K562 (cell line): Measurements from ENCODE around the gene PTGER3. TPM values are rescaled to one million over a fixed set of nuclear protein-coding genes. Genes with fewer than 3 reads are reported as not detected.

Source experiments
- ATAC-seq: fragments of 200-7000 bp; cut with Tn5 transposase; 3 replicates; pipeline ENCODE4 v1.9.1; 2020; ENCODE audit warnings: moderate library complexity
- BruUV-seq: library from RNA; stranded (reverse); fragments of 400-500 nt; replicated peaks from 2 replicates; lab custom pipeline; 2021; lab: Mats Ljungman, UMichigan
- CTCF ChIA-PET: fragments of 300-600 bp; formaldehyde crosslinking; extraction: SDS; loops from one replicate; lab custom pipeline; 2021; ENCODE audit warnings: low intra/inter-chr PET ratio; lab: Yijun Ruan, JAX
- POLR2A ChIA-PET: fragments of 300-600, 350-650 bp; sonication (Branson Sonifier 250); formaldehyde crosslinking; extraction: SDS; loops from one replicate; lab custom pipeline; 2021; ENCODE audit warnings: antibody characterized with exemption, inconsistent platforms; lab: Yijun Ruan, JAX
- DNase-seq, 4 experiments: peaks; one replicate each; pipeline versions ENCODE4 v3.0.0 to v3.0.0-alpha.2; 2011 to 2018; ENCODE audit warnings: low spot score in 3 of 4, mixed read lengths in 3 of 4; ENCODE audit errors: extremely low read depth in 1 of 4
- FAIRE-seq: peaks from 2 replicates; lab custom pipeline; 2011; peaks lifted over from hg19 to GRCh38; lab: Jason Lieb, UNC
- H2AFZ ChIP-seq: 2 replicates; pipeline ENCODE4 v1.6.0; 2011; ENCODE audit warnings: low read depth, low read length, control low read depth, inconsistent platforms
- H3K27ac ChIP-seq: fragments of 200-600 bp; 3 replicates; pipeline ENCODE4 v1.8.0; 2011; ENCODE audit warnings: low read depth, mild to moderate bottlenecking, control low read depth, inconsistent platforms, low read length, moderate library complexity, mixed read lengths; ENCODE audit errors: extremely low read depth
- H3K27me3 ChIP-seq, 2 experiments: fragments of 300-600 bp in 1 of 2; 2 replicates in 1 of 2; 3 replicates in 1 of 2; pipeline versions ENCODE4 v1.6.0 to v1.8.0; 2011; ENCODE audit warnings: inconsistent platforms in 2 of 2, low read length in 2 of 2, mild to moderate bottlenecking in 1 of 2, mixed read lengths in 1 of 2, moderate library complexity in 1 of 2; ENCODE audit not compliant: control insufficient read depth in 2 of 2, insufficient read depth in 2 of 2
- H3K36me3 ChIP-seq: fragments of 300-600 bp; 3 replicates; pipeline ENCODE4 v1.8.0; 2011; ENCODE audit warnings: mild to moderate bottlenecking, low read length, inconsistent platforms; ENCODE audit not compliant: control insufficient read depth, insufficient read depth
- H3K4me1 ChIP-seq, 2 experiments: fragments of 200-600 bp in 1 of 2; replicated peaks in 1 of 2; 2 replicates in 1 of 2; 3 replicates in 1 of 2; pipeline versions ENCODE4 v1.5.1 to v1.8.0; 2011; ENCODE audit warnings: inconsistent platforms in 2 of 2, low read length in 2 of 2, mild to moderate bottlenecking in 1 of 2, mixed read lengths in 1 of 2, moderate library complexity in 1 of 2; ENCODE audit not compliant: control insufficient read depth in 2 of 2, insufficient read depth in 2 of 2
- H3K4me2 ChIP-seq: 2 replicates; pipeline ENCODE4 v1.6.1; 2011; ENCODE audit warnings: low read length, control low read depth, inconsistent platforms, mixed read lengths; ENCODE audit not compliant: insufficient read depth
- H3K4me3 ChIP-seq: fragments of 200-600 bp; sonication (generic), shearing (Covaris generic); 2 replicates; pipeline ENCODE4 v1.5.1; 2016; ENCODE audit warnings: control low read depth, inconsistent platforms
- H3K79me2 ChIP-seq: fragments of 200-600 bp; 3 replicates; pipeline ENCODE4 v1.8.0; 2011; ENCODE audit warnings: low read length, inconsistent platforms; ENCODE audit not compliant: control insufficient read depth, insufficient read depth
- H3K9ac ChIP-seq, 2 experiments: 2 replicates each; pipeline versions ENCODE4 v1.6.0 to v1.6.1; 2011; ENCODE audit warnings: low read depth in 2 of 2, low read length in 2 of 2, control low read depth in 1 of 2, inconsistent platforms in 1 of 2, mild to moderate bottlenecking in 1 of 2, mixed read lengths in 1 of 2; ENCODE audit not compliant: insufficient read depth in 1 of 2
- H3K9me1 ChIP-seq: one replicate; pipeline ENCODE4 v1.6.0; 2011; ENCODE audit warnings: inconsistent platforms, mild to moderate bottlenecking, low read length, moderate library complexity; ENCODE audit not compliant: control insufficient read depth, insufficient read depth
- H3K9me3 ChIP-seq: replicated peaks from 2 replicates; pipeline ENCODE4 v1.5.1; 2011; ENCODE audit warnings: low read depth, low read length, inconsistent platforms; ENCODE audit not compliant: control insufficient read depth, insufficient read depth
- H4K20me1 ChIP-seq: replicated peaks from 2 replicates; pipeline ENCODE4 v1.6.1; 2011; ENCODE audit warnings: low read length, inconsistent platforms, mixed read lengths; ENCODE audit not compliant: control insufficient read depth, insufficient read depth
- CREM ChIP-seq: IDR thresholded peaks from 2 replicates; pipeline ENCODE4 v1.6.1; 2014; ENCODE audit warnings: antibody characterized with exemption, low read depth
- GABPA ChIP-seq: fragments of 200-800 bp; sonication (Bioruptor generic); conservative IDR thresholded peaks from 2 replicates; pipeline ENCODE4 v1.6.1; 2016; ENCODE audit warnings: low read depth, missing genetic modification characterization, missing compliant biosample characterization
- GTF2F1 ChIP-seq: IDR thresholded peaks from 2 replicates; pipeline ENCODE4 v1.6.1; 2011; ENCODE audit warnings: low read depth, low read length, improper control_type of control experiment
- HNRNPUL1 ChIP-seq: fragments of 200-400 bp; formaldehyde crosslinking; IDR thresholded peaks from 2 replicates; pipeline ENCODE4 v1.6.1; 2017; ENCODE audit warnings: low read length
- RBM14 ChIP-seq: fragments of 200-400 bp; formaldehyde crosslinking; IDR thresholded peaks from 2 replicates; pipeline ENCODE4 v1.6.1; 2018; ENCODE audit warnings: low read depth, mild to moderate bottlenecking, low read length, moderate library complexity, borderline replicate concordance; ENCODE audit not compliant: insufficient read depth
- SMC3 ChIP-seq: conservative IDR thresholded peaks from 2 replicates; pipeline ENCODE4 v1.6.1; 2011; ENCODE audit warnings: low read depth, low read length, improper control_type of control experiment; ENCODE audit not compliant: insufficient read depth
- SNIP1 ChIP-seq: fragments of 450-650 bp; IDR thresholded peaks from 2 replicates; pipeline ENCODE4 v1.7.1; 2017; ENCODE audit warnings: low read depth, mild to moderate bottlenecking
- ZNF311 ChIP-seq: fragments of 250-450 bp; sonication (Bioruptor Pico); IDR thresholded peaks from 2 replicates; pipeline ENCODE4 v1.4.0; 2020; ENCODE audit warnings: mild to moderate bottlenecking, moderate library complexity
- ZNF551 ChIP-seq: fragments of 250-450 bp; sonication (Bioruptor Pico); IDR thresholded peaks from 2 replicates; pipeline ENCODE4 v1.5.0; 2021; ENCODE audit warnings: mild to moderate bottlenecking, moderate library complexity
- ZNF76 ChIP-seq: fragments of 250-450 bp; sonication (Bioruptor Pico); IDR thresholded peaks from 2 replicates; pipeline ENCODE4 v1.4.0; 2020; ENCODE audit warnings: mild to moderate bottlenecking, moderate library complexity, borderline replicate concordance
- WGBS: fragments of 100-300 bp; shearing (Covaris generic); methylation state at CpG from one replicate; pipeline ENCODE4 v1.1.6; 2016; ENCODE audit warnings: low coverage, mixed read lengths; ENCODE audit not compliant: insufficient coverage; ENCODE audit errors: missing lambda C conversion rate; 5-methylcytosine and 5-hydroxymethylcytosine counted together
- in situ Hi-C: fragments of 300-500 bp; cut with MboI; formaldehyde crosslinking; loops from 4 replicates; pipeline ENCODE4 v1.15.0; 2018; ENCODE audit warnings: inconsistent platforms, mixed read lengths
- intact Hi-C: fragments of 100-400 bp; cut with micrococcal nuclease; formaldehyde crosslinking; loops from 2 replicates; pipeline ENCODE4 v1.14.2; 2022
- polyA plus RNA-seq, 8 experiments: library from polyadenylated mRNA; depleted of rRNA in 4 of 8; stranded (reverse) in 5 of 8; unstranded in 3 of 8; fragments of >200 nt; fragmentation: Nextera tagmentation in 2 of 8; fragmentation: Illumina TruSeq in 1 of 8; extraction: Ambion mirVana in 2 of 8; extraction: Trizol in 1 of 8; gene quantifications; 2 replicates each; pipeline versions ENCODE4 v1.2.1 to v1.2.3, GENCODE V29; 2011 to 2014; ENCODE audit warnings: inconsistent platforms in 1 of 8, missing spikeins in 1 of 8
- total RNA-seq, 7 experiments: library from RNA; depleted of rRNA in 6 of 7; stranded (reverse); fragments of >200 nt in 6 of 7; fragmentation: Illumina TruSeq in 2 of 7; extraction: Trizol in 2 of 7; gene quantifications; 2 replicates each; pipeline versions ENCODE4 v1.2.1 to v1.2.3, GENCODE V29; 2011 to 2021; ENCODE audit warnings: low replicate concordance in 1 of 7

Gene PTGER3
- total and polyA plus RNA-seq, 9 of the 15 experiments (the other 6 are each of a cell fraction or from before 2014, with no cell fraction given), result 3.8 to 28.5 (median 14.2) TPM

DNA sequence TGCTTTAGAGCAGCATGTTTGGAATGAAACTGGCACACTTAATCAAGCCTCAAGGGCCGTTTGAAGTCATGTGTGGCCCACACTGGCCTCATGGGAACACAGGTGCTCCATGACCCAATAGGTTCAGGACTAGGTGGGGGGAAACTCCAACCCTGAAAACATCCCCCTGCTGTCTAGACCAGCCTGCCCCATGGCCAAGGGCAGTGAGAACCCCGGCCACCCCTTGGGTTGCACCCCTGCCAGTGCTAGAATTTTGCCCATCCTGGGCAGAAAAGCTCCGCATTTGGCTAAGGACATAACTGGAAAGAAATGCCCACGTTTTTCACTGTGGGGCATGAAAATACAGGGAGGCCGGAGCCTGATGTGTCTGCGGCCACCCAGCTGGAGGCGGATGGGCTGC, 6.1 kb upstream of the PTGER3 start:
- no peaks in the 10 kb centered on the region for H3K79me2 ChIP-seq
- WGBS, result 63% methylated on average over 6 of the region's 7 CpGs
- TF ChIP-seq RBM14 (no peak), GTF2F1 (no peak), SNIP1 (no peak), ZNF76 (CRISPR knock-in tag) (no peak), CREM (no peak), ZNF551 (CRISPR knock-in tag) (no peak), SMC3 (no peak), GABPA (tag) (no peak), HNRNPUL1 (no peak), ZNF311 (CRISPR knock-in tag) (no peak)
- TF ChIP-seq, all 486 proteins: peak for 0
- Histone ChIP-seq H3K4me3 (no peak overlapping the region), H3K9me3 (no peaks in the 10 kb centered on the region), H2AFZ (no peak overlapping the region), H3K4me1 (peaks cover 0 to 5% of the 10 kb centered on the region in 2 experiments; a peak in 1 of 5 replicates), H3K27ac (no peak overlapping the region), H3K9me1 (no peaks in the 10 kb centered on the region), H3K4me2 (no peak overlapping the region), H4K20me1 (no peaks in the 10 kb centered on the region), H3K27me3 (no peaks in the 10 kb centered on the region), H3K9ac (no peak overlapping the region), H3K36me3 (peaks cover 16% of the 10 kb centered on the region; the same call in 2 of the 3 replicates)
- ATAC-seq (peak; percentile 6; the same call in 1 of the 3 replicates), FAIRE-seq (no peak), DNase-seq (no peak)
- BruUV-seq, result no TSS peak
- in situ Hi-C loops, result loop anchor here (5.0 kb wide), 2 partner anchors 371 to 526 kb away; no protein-coding TSS in a partner anchor
- intact Hi-C loops, result no loop called here
- ChIA-PET CTCF (no interaction called here), POLR2A (interaction anchor here (1.4 to 1.7 kb wide), 2 partner anchors 8 to 11 kb away, joined by 4 to 5 read pairs; no protein-coding TSS in a partner anchor)
